ENCODE results near the gene CYP26C1. TPM values are rescaled to one million over a fixed set of nuclear protein-coding genes. Genes with fewer than 3 reads are reported as not detected.

Gene CYP26C1
- total RNA-seq, 1 experiment from 2014 or later = 0.79 TPM

DNA sequence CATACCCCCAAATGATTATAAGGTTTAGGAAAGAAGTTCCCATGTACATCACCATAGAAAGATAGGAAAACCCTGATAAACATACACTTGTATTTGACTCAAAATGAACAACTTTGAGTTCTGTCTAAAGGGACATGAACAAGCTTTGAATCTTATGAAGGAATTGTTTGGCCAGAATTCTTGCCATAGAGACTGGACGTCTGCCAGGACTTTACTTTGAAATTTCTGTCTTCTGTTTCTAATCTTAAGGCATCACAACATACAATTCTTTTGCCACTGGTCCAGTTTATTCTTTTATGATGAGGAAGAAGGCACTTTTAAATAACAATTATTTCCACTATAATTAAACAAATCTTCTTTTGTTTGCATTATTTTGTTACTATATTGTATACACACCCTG is 26.2 kb upstream of the CYP26C1 start:
- Histone ChIP-seq H3K79me2 (ENCODE audit: insufficient read depth, low read length) (no peaks in the 10 kb centered on the region), H3K27me3 (ENCODE audit: insufficient read depth, low read length) (no peaks in the 10 kb centered on the region), H2AK5ac (ENCODE audit: insufficient read length, low read length) (no peak overlapping the region), H2BK15ac (ENCODE audit: low read depth, low read length) (no peak overlapping the region), H3K4me1 (ENCODE audit: insufficient read depth, low read length) (no peaks in the 10 kb centered on the region), H2BK20ac (ENCODE audit: low read depth, low read length, poor library complexity, severe bottlenecking) (no peak overlapping the region), H3T11ph (ENCODE audit: low read length) (no peak overlapping the region), H3K4me2 (ENCODE audit: insufficient read depth, insufficient read length, low read length) (no peak overlapping the region), H3K23ac (ENCODE audit: insufficient read length, low read depth, low read length) (no peak overlapping the region), H3K9ac (ENCODE audit: extremely low read depth, insufficient read length, low read length) (no peak overlapping the region), H4K8ac (replicated peaks; ENCODE audit: insufficient read length, low read depth, low read length) (no peak overlapping the region), H4K5ac (ENCODE audit: insufficient read length, low read depth, low read length) (no peak overlapping the region), H3K9me3 (ENCODE audit: control insufficient read depth, low read depth, low read length) (no peaks in the 10 kb centered on the region), H3K56ac (ENCODE audit: insufficient read length, low read depth, low read length) (no peak overlapping the region), H3K79me1 (ENCODE audit: insufficient read depth, low read depth, low read length, poor library complexity, severe bottlenecking) (no peaks in the 10 kb centered on the region), H2BK5ac (ENCODE audit: insufficient read length, low read length) (no peak overlapping the region), H4K20me1 (ENCODE audit: control insufficient read depth, insufficient read depth, insufficient read length) (no peaks in the 10 kb centered on the region), H2AFZ (ENCODE audit: low read length) (no peak overlapping the region), H2BK12ac (ENCODE audit: insufficient read length, low read depth, low read length) (no peak overlapping the region), H3K23me2 (ENCODE audit: insufficient read length, low read depth, low read length, poor library complexity, severe bottlenecking) (no peaks in the 10 kb centered on the region), H3K27ac (ENCODE audit: insufficient read length, low read depth, low read length) (no peak overlapping the region), H3K18ac (ENCODE audit: insufficient read length, low read depth, low read length) (no peak overlapping the region), H3K14ac (ENCODE audit: insufficient read depth, low read length) (no peak overlapping the region), H4K91ac (ENCODE audit: insufficient read length, low read depth, low read length) (no peak overlapping the region), H2BK120ac (ENCODE audit: low read depth, low read length, poor library complexity, severe bottlenecking) (no peak overlapping the region), H3K4ac (ENCODE audit: low read depth, low read length) (no peak overlapping the region)
- WGBS (ENCODE audit: extremely low coverage, insufficient read length, low lambda C conversion rate) = no CpG with 5 or more reads among the region's 1 CpG
- Mint-ChIP-seq H3K9me3 (no peaks in the 10 kb centered on the region), H3K4me3 (no peak overlapping the region), H3K27me3 (ENCODE audit: low read depth) (no peaks in the 10 kb centered on the region), H3K27ac (no peak overlapping the region), H3K36me3 (ENCODE audit: insufficient read depth in 1 of 3, low read depth in 3 of 3) (no peaks in the 10 kb centered on the region), H3K4me1 (peaks cover 33 to 40% of the 10 kb centered on the region in 2 experiments)
- no peak for DNase-seq
- TF ChIP-seq, protein P1, sequence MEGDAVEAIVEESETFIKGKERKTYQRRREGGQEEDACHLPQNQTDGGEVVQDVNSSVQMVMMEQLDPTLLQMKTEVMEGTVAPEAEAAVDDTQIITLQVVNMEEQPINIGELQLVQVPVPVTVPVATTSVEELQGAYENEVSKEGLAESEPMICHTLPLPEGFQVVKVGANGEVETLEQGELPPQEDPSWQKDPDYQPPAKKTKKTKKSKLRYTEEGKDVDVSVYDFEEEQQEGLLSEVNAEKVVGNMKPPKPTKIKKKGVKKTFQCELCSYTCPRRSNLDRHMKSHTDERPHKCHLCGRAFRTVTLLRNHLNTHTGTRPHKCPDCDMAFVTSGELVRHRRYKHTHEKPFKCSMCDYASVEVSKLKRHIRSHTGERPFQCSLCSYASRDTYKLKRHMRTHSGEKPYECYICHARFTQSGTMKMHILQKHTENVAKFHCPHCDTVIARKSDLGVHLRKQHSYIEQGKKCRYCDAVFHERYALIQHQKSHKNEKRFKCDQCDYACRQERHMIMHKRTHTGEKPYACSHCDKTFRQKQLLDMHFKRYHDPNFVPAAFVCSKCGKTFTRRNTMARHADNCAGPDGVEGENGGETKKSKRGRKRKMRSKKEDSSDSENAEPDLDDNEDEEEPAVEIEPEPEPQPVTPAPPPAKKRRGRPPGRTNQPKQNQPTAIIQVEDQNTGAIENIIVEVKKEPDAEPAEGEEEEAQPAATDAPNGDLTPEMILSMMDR (conservative IDR thresholded peaks at IDR 0.05) = no peak

All from H9 (cell line).